Nephron progenitor cell (in vitro differentiated cells): ENCODE results near the gene SEC61A2.

Experiments
- DNase-seq: peaks from one replicate; pipeline ENCODE4 v3.0.0; 2021
- H3K27ac Mint-ChIP-seq: 2 replicates; pipeline ENCODE4 v1.8.0; 2021; ENCODE audit warnings: mild to moderate bottlenecking, moderate library complexity, mixed read lengths
- H3K27me3 Mint-ChIP-seq: 2 replicates; pipeline ENCODE4 v1.8.0; 2021; ENCODE audit warnings: mild to moderate bottlenecking, low read depth, mixed read lengths; ENCODE audit not compliant: poor library complexity
- H3K36me3 Mint-ChIP-seq: 2 replicates; pipeline ENCODE4 v1.8.0; 2021; ENCODE audit warnings: low read depth, mixed read lengths
- H3K4me1 Mint-ChIP-seq: 2 replicates; pipeline ENCODE4 v1.8.0; 2021; ENCODE audit warnings: mixed read lengths
- H3K4me3 Mint-ChIP-seq: 2 replicates; pipeline ENCODE4 v1.8.0; 2021; ENCODE audit warnings: mild to moderate bottlenecking, moderate library complexity, mixed read lengths
- H3K9me3 Mint-ChIP-seq: 2 replicates; pipeline ENCODE4 v1.8.0; 2021; ENCODE audit warnings: mild to moderate bottlenecking, moderate library complexity, mixed read lengths
- CTCF ChIP-seq: fragments of 200-600 bp; sonication (generic); IDR thresholded peaks from 2 replicates; pipeline ENCODE4 v1.5.0; 2021; ENCODE audit warnings: antibody characterized with exemption

SEC61A2 gene

GRCh38 chr10:12214093-12214492 lies 84.6 kb downstream of the SEC61A2 start:
- no peak for DNase-seq
- peak overlapping the region; percentile 60 for H3K27ac Mint-ChIP-seq
- TF ChIP-seq CTCF = no peak
- no peaks in the 10 kb centered on the region for H3K27me3 Mint-ChIP-seq
- peaks cover 27% of the 10 kb centered on the region for H3K9me3 Mint-ChIP-seq
- H3K4me1 Mint-ChIP-seq = peaks cover 20% of the 10 kb centered on the region
- H3K36me3 Mint-ChIP-seq = peaks cover 66% of the 10 kb centered on the region
- no peak overlapping the region for H3K4me3 Mint-ChIP-seq

- H3K4me1 Mint-ChIP-seq = peaks cover 20% of the 10 kb centered on the region
- peak overlapping the region; percentile 60 for H3K27ac Mint-ChIP-seq
- peak; percentile 61 for TF ChIP-seq CTCF
- H3K36me3 Mint-ChIP-seq = peaks cover 66% of the 10 kb centered on the region
- peak; percentile 47 for DNase-seq
- no peaks in the 10 kb centered on the region for H3K27me3 Mint-ChIP-seq
- no peak overlapping the region for H3K4me3 Mint-ChIP-seq
- peaks cover 23% of the 10 kb centered on the region for H3K9me3 Mint-ChIP-seq
Measured at GRCh38 chr10:12214763-12215218, 85.3 kb downstream of the SEC61A2 start.
